HL-60/S4 treated with retinoic acid at 250 ng/mL for 4 days and 3 days (cell line): ENCODE measurements around the gene RNASE13.
"Not testable (repeated sequence)": the region's sequence is repeated elsewhere in the genome, so short reads cannot be mapped to it uniquely, and the experiment has no call there.

Source experiments
- in situ Hi-C: fragments of 300-500 bp; cut with MboI; formaldehyde crosslinking; loops from 2 replicates; pipeline ENCODE4 v1.7.0; 2022; ENCODE audit warnings: low sequenced_read_pairs

RNASE13 gene

DNA sequence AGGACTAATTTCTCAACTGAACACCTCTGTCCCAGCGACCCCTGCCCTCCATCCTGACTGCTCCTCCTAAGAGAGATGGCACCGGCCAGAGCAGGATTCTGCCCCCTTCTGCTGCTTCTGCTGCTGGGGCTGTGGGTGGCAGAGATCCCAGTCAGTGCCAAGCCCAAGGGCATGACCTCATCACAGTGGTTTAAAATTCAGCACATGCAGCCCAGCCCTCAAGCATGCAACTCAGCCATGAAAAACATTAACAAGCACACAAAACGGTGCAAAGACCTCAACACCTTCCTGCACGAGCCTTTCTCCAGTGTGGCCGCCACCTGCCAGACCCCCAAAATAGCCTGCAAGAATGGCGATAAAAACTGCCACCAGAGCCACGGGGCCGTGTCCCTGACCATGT, 8.3 kb upstream of the RNASE13 start:
- in situ Hi-C loops = no loop called here

DNA sequence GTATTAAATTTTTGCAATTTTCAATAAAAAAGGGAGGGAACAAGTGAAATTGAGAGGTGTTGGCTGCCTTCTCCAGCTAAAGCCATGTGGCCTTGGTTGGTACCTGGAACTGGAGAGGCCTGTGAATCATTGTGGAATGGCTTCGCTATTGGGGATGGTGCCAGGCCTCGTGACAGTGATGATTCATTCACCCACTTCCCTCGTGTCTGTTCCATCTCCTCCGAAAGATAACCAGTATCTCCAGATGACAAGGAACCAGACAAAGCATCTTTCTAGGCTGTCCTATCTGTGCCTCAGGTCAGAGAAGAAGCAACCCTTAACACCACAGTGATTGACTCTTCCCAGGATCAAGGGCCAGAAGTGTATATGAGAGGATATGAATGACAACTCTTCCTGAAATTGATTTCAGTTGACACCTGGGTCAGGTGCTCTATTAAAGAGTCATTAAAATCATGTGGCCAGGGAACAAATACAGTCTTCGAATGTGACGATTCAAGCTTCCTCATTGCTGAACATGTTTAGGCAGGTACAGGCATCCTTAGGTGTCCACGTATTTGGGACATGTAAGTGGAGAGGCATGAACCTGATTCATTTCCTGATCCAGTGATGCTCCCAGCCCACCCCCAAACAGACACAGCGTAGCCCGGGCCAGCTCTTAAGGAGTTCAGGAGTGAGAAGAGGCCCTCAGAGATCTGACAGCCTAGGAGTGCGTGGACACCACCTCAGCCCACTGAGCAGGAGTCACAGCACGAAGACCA, 7.2 kb upstream of the RNASE13 start, which contains the start of gene RNASE7:
Gene RNASE7 (plus strand): TSS at position 687 of the 758 bp plus-strand sequence. CDS start 631 bp downstream, outside the sequence.
- in situ Hi-C loops = no loop called here

DNA sequence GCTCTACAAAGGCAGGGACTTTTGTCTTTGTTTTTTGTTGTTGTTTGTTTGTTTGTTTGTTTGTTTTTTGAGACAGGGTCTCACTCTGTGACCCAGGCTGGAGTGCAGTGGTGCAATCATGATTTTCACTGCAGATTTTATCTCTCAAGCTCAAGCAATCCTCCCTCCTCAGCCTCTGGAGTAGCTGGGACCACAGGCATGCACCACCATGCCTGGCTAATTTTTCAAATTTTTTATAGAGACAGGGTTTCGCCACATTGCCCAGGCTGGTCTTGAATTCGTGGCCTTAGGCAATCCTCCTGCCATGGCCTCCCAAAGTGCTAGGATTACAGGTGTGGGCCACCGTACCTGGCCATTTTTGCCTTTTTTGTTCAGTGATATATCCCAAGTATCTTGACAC, 6.3 kb upstream of the RNASE13 start:
- in situ Hi-C loops = not testable (repeated sequence)

DNA sequence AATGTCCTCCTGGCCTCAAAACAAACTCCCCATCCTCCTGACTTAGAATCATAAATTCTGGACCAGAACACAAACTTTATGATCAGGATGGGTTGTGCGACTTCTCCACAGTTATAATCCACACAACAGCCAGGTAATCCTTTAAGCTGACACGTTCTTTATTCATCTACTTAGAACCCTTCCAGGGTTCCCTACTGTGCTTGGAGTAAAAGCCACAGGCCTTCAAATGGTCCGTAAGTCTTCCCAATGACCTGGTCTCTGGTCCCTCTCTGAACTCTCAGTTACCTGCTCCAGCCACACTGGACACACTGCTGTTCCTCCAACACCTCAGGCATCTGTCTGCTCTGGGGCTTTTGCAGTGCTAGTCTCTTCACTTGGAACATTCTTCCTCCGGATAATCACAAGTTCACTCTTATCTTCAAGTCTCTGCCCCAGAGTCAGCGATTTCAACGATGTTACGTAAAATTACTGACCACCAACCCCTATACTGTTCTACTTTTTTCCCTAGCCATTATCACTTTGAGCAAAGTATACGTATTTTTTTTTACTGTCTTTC, 5.8 kb upstream of the RNASE13 start:
- in situ Hi-C loops = no loop called here

DNA sequence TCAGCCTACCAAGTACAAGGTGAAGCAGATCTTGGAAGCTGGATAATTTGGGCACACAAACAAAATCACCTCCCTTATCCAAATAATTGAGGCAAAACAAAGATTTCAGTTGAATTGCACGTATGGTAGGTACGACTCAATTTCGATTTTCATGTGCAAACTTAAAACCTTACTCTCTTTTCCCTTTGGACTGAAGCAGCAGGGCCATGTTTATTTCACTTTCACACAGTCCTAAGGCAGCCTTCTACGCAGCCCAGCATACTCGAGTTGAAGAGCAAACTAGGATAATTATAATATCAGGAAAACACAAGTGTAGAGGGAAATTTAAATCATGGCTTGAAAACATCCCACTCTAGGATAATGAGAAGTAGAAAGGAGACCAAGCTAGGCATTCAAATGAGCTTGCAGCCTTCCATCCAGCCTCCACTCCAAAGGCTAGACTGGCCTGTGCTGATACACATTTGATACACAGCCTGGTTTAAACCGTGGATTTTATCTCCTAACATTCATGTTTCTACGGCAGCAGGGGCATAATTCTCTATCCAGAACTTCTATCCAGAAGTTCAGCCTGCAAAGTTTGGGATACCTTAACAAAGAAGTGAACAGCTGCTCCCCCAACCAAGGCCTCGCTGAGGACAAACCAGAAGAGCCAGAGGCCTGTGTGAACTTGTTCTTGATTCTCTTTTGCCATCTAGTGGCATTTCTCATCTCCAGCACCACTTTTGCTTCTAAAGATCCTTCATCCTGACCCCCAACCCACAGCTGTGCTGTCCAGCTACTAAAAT, 5.2 kb upstream of the RNASE13 start:
- in situ Hi-C loops = no loop called here

DNA sequence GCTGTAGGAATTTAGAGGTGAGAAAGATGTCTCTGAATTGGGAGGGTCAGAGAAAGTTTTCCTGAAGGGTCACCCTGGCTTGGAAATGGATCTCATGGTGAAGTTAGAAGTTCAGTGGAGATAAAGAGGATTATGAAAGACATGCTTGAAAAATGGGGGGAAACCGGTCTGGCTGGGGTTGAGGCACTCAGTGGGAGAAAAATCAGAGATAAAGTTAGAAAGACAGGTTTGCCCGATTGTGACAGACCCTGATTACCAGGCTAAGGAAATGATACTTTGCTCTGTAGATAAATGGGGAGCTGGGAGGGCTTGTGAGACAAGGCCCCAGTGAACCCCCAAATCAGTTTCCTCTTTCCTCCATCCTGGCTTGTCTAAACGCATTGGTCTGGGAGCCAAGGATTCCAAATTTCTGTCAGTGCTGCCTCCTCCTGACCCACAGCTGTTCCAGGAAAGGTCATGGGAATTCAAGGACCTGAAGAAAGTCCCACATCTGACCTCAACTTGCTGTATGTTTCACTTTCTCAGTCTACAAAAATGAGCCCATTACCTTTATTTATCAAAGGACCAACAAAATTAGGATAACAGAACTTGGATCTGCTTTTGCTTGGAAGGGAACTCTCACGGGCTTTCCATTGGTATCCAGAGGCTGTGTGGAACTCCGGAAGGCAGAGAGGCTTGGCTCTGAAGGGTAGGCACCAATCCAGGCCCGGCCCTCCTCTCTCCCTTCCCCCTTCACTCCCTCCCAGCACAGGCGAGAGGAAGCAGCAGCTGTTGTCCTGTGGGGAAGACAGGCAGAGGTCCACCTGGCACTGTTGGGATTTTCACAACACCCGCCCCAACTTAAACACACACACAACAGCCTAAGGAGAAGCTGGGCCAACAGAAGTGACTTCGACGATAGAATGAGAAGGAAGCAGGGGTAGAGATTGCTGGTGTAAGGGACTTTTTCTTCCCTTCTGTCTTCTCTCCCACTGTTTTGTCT, 4.1 kb upstream of the RNASE13 start:
- in situ Hi-C loops = no loop called here

DNA sequence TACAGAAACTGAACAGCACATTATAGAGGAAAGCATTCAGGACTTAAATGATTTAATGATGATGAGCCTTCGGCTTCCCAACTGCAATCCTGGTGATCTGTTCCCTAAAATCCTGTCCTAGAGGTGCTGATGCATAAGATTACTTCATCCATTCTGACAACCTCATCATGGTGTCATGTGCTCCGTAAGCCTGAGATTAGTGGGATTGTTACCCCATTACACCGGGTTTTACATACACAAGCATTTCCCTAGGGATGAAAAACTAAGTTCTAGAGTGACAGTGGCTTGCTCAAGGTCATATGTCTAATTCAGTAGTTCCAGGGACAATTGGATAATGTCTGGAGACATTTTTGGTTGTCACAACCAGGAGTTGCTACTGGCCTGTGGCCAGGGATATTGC, 2.5 kb upstream of the RNASE13 start:
- in situ Hi-C loops = no loop called here

DNA sequence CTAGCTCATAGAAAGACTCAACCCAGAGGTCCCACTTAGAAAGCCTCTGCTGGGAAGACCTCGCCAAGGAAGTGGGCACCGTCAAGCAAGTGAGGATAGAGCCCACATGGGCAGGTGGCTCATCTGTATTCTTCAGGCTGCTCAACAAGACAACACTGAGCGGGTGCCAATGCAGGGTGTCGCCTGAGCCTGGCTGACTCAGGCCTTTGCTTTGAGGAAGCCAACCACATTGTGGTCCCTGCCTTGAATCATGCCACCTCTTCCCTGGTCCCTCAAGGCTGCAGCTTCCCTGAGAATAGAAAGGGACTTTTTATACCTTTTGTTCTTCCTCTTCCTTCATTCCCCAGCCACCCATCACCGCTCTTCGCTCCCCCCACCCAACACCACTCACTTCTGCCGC, 2.1 kb upstream of the RNASE13 start:
- in situ Hi-C loops = no loop called here

DNA sequence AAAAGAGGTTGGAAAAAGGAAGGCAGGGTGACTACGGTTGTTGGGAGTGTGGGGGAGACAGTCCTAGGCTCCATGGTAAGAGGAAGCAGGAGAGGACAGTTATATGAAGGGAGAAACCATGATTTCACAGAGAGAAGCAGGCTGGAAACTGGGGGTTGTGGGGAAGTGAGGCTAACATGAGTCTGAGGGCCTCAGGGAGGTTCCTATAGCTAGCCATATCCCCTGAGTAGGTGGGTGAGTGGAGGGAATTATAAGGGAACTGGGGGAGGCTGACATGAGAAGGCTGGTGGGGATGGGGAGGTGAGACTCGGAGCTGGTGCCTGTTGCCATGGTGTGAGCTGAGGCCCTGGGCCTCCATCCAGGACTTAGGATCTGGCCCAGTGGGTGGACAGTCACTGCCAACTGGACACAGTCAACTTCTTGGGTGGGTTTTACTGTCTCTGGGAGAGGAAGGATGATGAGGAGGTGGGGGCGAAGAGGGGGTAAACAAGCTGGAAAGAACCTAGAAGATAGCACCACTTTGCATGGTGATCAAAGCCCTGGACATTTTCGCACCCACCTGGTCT, 1.4 kb downstream of the RNASE13 start:
- in situ Hi-C loops = no loop called here

DNA sequence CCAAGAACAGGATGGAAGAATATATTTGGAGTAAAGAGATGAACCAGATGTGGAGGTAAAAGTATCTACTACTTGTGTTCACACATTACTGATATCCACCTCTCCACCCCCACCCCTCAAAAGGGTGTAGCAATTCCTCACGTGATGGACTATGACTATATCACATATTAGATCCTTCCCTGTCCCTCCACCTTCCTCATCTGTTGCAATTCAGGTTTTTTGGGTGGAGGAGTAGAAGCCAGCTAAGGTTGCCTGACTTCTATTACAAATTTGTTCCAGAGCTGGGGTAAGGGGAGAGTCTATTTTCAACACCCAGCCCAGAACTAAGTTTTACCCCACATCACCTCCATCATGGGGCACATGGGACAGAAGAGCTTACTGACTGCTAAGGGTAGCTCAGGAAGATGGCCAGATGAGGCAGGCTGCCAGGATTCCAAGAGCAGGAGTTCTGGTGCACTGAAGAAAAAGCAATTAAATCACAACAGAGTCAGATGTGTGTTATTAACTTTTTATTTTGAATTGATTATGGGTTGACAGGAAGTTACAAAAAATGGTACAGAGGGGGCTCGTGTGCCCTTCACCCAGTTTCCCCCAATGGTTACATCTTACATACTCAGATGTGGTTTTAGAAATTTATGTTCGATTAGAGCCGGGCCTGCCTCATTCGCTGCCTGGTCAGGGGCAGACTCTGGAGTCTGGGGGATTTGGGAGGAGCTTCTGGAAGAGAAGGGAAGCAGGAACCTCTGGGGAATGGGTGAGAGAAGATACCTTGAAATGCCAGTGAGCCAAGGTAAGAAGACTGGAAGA, 2.1 kb downstream of the RNASE13 start:
- in situ Hi-C loops = no loop called here

DNA sequence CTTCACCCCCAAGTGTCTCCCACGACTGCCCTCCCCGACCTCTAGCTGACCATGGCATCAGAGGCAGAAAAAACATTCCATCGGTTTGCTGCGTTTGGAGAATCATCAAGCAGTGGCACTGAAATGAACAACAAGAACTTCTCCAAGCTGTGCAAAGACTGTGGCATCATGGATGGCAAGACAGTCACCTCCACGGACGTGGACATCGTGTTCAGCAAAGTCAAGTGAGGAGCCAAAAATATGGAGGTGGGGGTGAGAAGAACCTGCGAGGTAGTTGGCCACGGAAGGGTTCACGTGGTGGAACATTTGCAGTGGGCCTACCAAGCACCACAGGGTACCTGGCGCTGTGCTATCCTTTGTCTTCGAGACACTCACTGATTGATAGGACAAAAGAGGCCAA, 4.1 kb downstream of the RNASE13 start:
- in situ Hi-C loops = no loop called here

DNA sequence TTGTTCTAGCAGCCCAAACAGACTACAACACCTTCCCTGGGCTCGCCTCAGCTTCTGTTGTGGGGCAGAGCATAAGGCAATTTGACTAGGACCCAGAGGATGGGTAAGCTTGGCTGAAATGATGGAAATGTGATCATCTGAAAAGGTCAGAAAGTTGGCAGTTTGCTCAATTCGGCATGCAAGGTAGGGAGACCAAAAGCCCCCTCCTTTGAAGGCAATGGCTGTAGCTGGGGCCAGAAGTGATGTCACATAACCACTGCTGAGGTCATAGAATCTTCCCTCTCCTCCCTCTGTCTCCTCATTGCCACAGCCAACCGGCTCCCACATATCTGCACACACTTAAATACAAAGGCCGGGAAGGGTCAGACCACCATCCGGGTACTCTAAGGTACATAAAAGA, 4.7 kb downstream of the RNASE13 start, which contains the start of gene TPPP2:
Gene TPPP2 (plus strand): TSS at position 301 of the 400 bp plus-strand sequence. CDS start 365 bp downstream, outside the sequence.
- in situ Hi-C loops = no loop called here

DNA sequence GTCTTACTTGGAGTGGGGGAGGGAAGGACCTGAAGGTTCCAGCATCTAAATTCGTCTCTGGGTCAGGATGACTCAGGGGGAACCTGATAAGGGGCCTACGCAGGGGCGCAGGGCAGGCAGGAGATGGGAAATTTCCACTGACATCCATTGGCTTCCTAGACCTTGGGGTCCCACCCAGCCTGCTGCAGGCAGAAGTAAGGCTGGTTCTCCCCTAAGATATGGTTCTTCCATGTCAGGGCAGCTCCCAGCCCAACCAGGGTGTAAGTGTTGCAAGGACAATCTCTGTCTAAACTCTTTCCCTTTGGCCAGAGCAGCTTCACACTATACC, 7.7 kb downstream of the RNASE13 start:
- in situ Hi-C loops = no loop called here

DNA sequence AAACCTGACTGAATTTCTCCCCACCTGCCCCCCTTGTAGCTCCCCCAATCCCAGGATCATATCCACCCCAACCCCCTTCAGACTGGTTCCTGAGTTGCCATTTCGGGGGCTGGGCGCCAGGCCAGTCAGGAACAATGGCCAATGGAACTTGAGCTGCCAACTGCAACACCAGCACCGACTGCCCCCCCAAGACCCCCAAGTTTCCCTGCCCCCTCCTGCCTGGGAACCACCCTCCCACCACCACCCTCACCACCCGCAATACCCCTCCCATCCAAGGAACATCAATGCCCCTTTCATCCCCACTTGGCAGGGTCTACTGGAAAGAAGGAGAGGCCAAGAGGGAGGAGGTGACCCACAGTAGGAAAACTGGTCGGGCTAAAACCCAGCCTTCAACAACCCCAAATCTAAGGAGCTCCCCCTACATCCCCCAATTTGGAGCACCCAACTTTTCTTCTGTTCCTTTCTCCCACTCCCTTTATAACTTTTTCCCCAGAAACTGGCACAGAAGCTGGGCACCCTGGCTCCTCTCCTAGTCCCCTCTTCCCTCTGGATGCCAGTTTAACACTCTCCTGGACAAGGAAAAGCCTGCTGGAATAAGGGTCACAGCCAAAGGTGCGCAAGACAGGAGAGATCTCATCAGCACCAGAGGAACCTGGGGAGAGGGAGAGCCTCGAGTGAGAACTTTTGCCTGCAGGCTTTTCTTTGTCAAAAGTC, 8.2 kb downstream of the RNASE13 start:
- in situ Hi-C loops = no loop called here

DNA sequence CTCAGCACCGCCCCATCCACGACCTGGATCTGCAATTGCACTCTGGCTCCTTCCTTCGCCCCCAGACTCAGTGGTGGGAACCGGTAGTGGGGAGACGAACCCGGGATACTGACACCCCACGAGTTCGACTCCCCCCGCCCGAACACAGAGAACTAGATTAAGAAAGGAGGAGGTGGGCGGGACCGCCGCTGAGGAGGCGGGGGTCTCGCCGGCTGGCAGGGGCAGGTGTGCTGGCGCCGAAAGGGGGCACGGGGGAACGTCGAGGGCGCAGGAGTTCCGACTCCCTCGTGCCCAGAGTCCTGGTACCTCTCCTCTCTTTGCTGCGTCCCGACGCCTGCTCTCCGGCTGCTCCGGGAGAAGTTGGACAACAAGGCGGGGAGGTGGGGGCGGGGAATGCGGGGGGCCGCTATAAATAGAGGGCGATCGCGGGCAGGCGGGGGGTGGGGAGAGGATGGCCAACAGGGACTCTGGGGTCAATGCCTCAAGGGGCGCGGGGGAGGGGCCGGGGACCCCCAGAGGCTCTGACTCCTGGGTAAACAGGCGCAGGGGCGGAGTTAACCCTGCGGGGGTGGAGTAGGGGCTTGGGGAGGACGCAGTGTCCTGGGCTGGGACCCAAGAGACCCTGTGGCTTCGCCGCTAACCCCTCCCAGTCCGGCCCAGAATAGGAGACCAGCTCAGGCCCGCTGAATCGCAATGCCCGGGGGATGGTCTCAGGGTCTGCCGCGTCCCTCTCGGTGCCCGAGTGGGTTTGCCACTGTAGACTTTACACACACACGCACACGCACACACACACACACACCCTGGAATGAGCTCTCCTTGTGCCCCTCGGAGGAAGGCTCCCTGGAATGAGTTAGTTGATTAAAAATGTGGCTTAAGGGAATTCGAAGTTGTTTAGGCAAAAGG, 9.0 kb downstream of the RNASE13 start:
- in situ Hi-C loops = no loop called here

DNA sequence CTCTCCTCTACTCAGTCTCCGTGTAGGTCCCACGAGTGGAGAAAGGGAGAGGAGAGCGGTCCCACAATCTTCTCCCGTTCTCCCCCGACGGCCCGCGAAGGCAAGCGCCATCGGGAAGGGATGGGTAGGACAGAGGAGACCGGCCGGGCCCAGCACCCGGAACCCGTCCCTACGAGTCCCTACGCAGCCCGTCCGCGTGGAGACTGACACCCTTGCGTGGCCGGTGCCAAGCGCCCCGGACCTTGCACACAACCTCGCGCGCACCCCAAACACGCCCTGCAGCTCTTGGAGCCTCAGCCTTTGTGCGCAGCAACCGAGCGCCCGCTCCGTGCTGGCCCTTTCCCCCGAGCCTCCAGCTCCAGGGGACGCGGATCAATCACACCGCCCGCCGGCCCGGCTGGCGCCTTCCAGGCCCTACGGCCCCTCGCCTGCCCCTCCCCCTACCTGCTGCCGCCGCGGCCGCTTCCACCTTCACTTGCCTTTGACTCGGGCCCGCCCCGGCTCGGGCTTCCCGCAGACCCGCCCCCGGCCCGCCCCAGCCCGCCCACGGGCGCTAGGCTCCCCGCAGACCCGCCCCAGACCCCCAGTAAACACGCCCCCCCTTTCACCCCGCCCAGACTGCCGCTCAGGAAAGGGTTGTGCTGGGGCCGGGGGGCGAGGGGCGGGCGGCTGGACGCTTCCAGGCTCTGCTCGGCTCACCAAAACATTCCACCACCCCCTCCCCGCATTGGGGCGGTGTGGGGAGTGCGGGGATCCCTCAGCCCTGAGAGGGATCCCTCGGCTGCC, 9.8 kb downstream of the RNASE13 start, which contains the start of gene NDRG2:
Gene NDRG2 (minus strand): TSS at position 477 of the 786 bp plus-strand sequence. CDS start 1,746 bp downstream, outside the sequence.
- in situ Hi-C loops = no loop called here
